ENCODE results near the gene APAF1.

DNA sequence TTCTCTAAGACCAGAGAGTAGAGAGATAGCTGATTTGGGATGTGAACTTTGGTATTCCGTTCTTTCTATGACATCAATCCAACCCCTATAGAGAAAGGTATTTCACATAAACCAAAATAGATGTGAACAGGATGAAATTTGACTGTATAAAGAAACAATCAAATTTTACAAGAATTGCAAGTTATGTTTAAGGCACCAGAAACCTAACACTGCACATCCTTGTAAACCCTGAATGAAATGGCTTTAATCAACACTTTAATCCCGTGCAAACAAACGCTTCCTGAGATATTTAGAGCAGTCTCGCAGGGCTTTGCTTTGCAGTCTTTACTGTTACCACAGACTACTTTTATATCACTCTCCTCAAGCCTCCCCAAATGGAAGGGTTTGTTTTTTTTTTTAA lies 125.1 kb downstream of the APAF1 start:
- TF ChIP-seq ZNF776 (CRISPR knock-in tag; IDR thresholded peaks at IDR 0.05) (no peak), ZNF331 (CRISPR knock-in tag; IDR thresholded peaks at IDR 0.05) (no peak), ZBTB1 (CRISPR knock-in tag; IDR thresholded peaks at IDR 0.05; ENCODE audit: borderline replicate concordance) (no peak), MEIS2 (CRISPR knock-in tag; IDR thresholded peaks at IDR 0.05) (no peak), FOXM1 (CRISPR knock-in tag; IDR thresholded peaks at IDR 0.05) (no peak), BHLHE40 (IDR thresholded peaks at IDR 0.05; ENCODE audit: low read length) (no peak), CBX2 (IDR thresholded peaks at IDR 0.05; ENCODE audit: low read depth, low read length) (no peak), CBX2 (CRISPR knock-in tag; IDR thresholded peaks at IDR 0.05; ENCODE audit: low read depth) (no peak), ELF4 (CRISPR knock-in tag; IDR thresholded peaks at IDR 0.05; ENCODE audit: borderline replicate concordance) (no peak), SOX5 (CRISPR knock-in tag; IDR thresholded peaks at IDR 0.05; ENCODE audit: borderline replicate concordance) (no peak), ZNF34 (CRISPR knock-in tag; IDR thresholded peaks at IDR 0.05; ENCODE audit: borderline replicate concordance) (no peak)
- TF ChIP-seq, protein P1, sequence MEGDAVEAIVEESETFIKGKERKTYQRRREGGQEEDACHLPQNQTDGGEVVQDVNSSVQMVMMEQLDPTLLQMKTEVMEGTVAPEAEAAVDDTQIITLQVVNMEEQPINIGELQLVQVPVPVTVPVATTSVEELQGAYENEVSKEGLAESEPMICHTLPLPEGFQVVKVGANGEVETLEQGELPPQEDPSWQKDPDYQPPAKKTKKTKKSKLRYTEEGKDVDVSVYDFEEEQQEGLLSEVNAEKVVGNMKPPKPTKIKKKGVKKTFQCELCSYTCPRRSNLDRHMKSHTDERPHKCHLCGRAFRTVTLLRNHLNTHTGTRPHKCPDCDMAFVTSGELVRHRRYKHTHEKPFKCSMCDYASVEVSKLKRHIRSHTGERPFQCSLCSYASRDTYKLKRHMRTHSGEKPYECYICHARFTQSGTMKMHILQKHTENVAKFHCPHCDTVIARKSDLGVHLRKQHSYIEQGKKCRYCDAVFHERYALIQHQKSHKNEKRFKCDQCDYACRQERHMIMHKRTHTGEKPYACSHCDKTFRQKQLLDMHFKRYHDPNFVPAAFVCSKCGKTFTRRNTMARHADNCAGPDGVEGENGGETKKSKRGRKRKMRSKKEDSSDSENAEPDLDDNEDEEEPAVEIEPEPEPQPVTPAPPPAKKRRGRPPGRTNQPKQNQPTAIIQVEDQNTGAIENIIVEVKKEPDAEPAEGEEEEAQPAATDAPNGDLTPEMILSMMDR (CRISPR knock-in tag; IDR thresholded peaks at IDR 0.05), result no peak
- TF ChIP-seq, protein P2, sequence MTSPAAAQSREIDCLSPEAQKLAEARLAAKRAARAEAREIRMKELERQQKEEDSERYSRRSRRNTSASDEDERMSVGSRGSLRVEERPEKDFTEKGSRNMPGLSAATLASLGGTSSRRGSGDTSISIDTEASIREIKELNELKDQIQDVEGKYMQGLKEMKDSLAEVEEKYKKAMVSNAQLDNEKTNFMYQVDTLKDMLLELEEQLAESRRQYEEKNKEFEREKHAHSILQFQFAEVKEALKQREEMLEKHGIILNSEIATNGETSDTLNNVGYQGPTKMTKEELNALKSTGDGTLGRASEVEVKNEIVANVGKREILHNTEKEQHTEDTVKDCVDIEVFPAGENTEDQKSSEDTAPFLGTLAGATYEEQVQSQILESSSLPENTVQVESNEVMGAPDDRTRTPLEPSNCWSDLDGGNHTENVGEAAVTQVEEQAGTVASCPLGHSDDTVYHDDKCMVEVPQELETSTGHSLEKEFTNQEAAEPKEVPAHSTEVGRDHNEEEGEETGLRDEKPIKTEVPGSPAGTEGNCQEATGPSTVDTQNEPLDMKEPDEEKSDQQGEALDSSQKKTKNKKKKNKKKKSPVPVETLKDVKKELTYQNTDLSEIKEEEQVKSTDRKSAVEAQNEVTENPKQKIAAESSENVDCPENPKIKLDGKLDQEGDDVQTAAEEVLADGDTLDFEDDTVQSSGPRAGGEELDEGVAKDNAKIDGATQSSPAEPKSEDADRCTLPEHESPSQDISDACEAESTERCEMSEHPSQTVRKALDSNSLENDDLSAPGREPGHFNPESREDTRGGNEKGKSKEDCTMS (CRISPR knock-in tag; conservative IDR thresholded peaks at IDR 0.05), result no peak
- TF ChIP-seq, protein P3, sequence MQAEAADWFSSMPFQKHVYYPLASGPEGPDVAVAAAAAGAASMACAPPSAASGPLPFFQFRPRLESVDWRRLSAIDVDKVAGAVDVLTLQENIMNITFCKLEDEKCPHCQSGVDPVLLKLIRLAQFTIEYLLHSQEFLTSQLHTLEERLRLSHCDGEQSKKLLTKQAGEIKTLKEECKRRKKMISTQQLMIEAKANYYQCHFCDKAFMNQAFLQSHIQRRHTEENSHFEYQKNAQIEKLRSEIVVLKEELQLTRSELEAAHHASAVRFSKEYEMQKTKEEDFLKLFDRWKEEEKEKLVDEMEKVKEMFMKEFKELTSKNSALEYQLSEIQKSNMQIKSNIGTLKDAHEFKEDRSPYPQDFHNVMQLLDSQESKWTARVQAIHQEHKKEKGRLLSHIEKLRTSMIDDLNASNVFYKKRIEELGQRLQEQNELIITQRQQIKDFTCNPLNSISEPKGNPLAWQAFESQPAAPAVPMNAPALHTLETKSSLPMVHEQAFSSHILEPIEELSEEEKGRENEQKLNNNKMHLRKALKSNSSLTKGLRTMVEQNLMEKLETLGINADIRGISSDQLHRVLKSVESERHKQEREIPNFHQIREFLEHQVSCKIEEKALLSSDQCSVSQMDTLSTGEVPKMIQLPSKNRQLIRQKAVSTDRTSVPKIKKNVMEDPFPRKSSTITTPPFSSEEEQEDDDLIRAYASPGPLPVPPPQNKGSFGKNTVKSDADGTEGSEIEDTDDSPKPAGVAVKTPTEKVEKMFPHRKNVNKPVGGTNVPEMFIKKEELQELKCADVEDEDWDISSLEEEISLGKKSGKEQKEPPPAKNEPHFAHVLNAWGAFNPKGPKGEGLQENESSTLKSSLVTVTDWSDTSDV (CRISPR knock-in tag; IDR thresholded peaks at IDR 0.05), result no peak
- TF ChIP-seq, protein P4, sequence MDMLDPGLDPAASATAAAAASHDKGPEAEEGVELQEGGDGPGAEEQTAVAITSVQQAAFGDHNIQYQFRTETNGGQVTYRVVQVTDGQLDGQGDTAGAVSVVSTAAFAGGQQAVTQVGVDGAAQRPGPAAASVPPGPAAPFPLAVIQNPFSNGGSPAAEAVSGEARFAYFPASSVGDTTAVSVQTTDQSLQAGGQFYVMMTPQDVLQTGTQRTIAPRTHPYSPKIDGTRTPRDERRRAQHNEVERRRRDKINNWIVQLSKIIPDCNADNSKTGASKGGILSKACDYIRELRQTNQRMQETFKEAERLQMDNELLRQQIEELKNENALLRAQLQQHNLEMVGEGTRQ (IDR thresholded peaks at IDR 0.05; ENCODE audit: low read depth, low read length), result no peak
- TF ChIP-seq, protein P4 (CRISPR knock-in tag; IDR thresholded peaks at IDR 0.05; ENCODE audit: borderline replicate concordance), result no peak
